Nucleus accumbens (tissue), 56 donors: Measurements from ENCODE around the gene PIN1.
"Not testable (repeated sequence)": the region's sequence is repeated elsewhere in the genome, so short reads cannot be mapped to it uniquely, and the experiment has no call there.

Experiments used
- DNase-seq, 56 donors: peaks; one replicate each; lab custom pipeline; 2025; lab: John Stamatoyannopoulos, UW

PIN1 gene

GRCh38 chr19:9818175-9818733, 16.9 kb upstream of the PIN1 start:
- DNase-seq: peak in 1 of 56 donors; percentile 29

DNA sequence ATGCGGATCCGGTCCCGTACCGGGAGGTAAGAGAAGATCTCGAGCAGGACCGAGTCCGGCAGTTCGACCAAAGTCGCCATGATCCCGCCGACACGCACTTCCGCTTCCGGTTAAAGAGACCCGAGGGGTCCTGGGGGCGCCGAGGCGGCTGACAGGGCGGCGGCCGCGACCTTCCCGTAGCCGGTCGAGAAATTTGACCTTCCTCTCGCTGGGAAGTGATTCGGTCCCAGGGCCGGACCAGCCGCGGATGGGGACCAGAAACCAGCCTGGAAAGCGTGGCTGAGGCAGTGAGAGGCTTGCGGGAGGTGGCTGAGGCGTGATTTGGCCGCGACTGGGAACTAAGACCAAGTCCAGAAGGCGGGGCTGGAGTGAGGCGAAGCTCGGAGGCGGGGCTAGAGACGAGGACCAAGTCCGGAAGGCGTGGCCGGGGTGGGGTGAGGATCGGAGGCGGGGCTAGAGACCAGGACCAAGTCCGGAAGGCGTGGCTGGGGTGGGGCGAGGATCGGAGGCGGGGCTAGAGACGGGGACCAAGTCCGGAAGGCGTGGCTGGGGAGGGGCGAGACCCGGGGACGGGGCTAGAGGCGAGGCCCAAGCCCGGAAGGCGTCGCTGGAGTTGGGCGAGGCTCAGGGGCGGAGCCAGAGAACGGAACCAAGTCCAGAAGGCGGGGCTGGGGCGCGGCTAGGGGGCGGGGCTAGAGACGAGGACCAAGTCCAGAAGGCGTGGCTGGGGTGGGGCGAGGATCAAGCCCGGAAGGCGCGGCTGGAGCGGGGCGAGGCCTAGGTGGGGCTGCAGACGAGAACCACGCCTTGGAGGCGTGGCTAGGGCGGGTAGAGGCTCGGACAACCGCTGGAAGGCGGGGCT, 16.2 kb upstream of the PIN1 start, which contains the start of gene FBXL12:
Gene FBXL12 (minus strand): TSS at position 346 of the 862 bp plus-strand sequence. CDS start 266 bp downstream, at position 80.
- DNase-seq: peak; percentile 89 to 100 (median 100)

DNA sequence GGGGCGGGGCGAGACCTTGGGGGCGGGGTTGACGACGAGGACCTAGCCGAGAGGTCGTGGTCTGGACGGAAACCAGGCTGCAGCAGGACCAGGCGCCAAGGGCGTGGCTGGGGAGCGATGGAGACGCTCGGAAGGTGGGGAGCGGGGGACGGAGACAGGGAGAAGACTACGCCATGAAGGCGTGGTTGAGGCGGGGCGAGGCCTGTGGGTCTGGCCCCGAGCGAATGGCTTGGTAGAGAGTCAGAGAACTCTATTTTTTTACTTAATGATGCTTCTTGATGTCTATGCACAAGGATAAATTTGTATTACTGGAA, 15.6 kb upstream of the PIN1 start:
- DNase-seq: no peak

- DNase-seq: not testable (repeated sequence)
Measured at GRCh38 chr19:9820034-9820433, 15.1 kb upstream of the PIN1 start.

DNA sequence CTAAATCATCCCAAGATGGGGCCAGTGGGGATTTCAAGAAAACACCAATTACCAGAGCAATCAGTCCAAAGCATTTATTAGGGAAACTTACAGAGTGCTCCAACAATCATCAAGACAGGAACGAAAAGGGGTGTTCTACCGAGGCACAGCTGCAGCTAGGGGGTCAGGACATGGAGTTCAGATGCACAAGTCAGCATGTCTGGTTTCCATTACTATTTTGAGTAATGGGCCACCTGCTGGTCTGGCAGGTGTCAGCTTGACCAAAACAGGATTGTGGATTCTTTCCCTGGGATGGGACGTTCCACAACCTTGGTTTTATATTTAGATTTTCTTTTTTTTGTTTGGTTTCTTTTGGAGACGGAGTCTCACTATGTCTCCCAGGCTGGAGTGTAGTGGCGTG, 11.3 kb upstream of the PIN1 start:
- no peak for DNase-seq

GRCh38 chr19:9827289-9828238, 7.6 kb upstream of the PIN1 start, which contains the start of gene UBL5:
Gene UBL5 (plus strand): TSS chr19:9827918. CDS start chr19:9828338, 420 bp downstream.
- DNase-seq: peak in 55 of 56 donors; percentile 32 to 93 (median 85)

DNA sequence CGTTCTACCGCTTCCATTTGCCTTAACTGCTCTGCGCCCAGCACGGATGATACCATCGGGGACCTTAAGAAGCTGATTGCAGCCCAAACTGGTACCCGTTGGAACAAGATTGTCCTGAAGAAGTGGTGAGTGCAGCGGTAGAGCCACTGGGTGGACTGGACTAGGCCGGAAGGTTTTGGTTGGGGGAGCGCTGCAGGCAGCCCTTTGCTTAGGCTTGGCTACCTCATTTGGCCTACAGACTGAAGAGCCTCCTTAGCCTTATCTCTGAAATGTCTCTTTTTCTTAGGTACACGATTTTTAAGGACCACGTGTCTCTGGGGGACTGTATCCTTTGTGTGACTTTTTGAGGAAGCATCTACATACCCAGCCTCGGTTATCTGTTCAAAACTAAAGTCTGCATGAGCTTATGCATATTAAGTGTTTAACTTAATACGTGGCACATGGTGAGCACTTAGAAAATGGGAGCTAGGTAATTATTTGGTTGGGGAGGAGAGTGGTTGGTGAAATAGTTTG, 6.5 kb upstream of the PIN1 start:
- DNase-seq: no peak

DNA sequence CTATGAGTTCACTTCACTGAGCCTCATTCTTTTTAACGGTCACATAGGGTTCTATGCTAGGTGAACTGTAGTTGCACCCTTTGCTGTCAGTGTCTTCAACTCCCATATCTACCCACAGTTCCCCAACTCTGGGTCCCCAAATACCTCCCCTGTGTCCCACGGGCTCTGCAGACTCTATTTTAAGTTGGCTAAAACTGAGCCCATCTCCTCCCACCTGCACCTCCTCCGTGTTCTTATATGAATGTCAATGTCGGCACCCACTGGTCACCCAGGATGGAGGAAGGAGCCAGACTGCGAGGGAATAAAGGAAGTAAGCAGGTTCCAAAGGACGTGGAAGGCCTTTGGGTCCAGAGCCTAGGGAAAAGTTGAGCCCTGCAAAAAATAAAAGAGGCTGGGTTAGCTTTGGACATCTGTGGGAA, 802 bp upstream of the PIN1 start:
- peak in 3 of 56 donors; percentile 38 to 63 (median 55) for DNase-seq

DNA sequence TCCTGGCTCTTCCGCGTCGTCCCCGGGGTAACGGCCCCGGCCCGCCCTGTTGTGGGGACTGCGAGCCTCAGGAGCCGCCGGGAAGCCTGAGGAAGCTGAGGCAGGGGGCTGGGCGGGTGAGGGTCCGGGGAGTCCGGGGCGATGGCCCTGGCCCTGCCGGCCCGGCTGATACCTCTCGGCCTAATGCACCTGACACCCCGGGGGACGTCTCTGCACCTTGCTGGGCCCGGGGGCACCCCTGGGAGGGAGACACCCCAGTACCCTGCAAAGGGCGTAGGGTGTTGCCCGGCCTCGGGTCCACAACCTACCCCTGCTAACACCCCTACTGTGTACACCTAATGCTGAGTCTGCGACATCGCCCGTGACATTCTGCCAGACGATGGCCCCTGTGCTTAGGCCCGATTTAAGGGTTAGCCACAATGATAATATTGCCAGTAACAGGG, 410 bp downstream of the PIN1 start:
- DNase-seq: peak in 6 of 56 donors; percentile 26 to 47 (median 34)

DNA sequence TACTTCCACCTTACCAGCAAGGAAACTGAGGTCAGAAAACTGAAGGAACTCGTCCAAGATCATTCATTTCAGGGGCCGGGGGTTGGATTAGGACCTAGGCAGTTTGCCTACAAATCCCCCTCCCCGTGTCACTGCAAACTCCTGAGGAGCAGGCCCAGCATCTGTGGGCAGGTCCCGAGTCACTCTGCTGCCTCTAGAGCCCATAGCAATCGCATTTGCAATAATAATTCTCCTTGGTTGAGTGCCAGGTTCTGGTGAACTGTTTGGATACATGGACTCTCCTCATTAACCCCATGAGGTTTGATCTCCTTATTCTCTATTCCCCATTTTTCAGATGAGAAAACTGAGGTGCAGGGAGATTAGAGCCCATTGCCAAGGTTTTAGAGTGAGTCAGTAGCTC, 903 bp downstream of the PIN1 start:
- no peak for DNase-seq

GRCh38 chr19:9838324-9838723, 3.2 kb downstream of the PIN1 start:
- no peak for DNase-seq

DNA sequence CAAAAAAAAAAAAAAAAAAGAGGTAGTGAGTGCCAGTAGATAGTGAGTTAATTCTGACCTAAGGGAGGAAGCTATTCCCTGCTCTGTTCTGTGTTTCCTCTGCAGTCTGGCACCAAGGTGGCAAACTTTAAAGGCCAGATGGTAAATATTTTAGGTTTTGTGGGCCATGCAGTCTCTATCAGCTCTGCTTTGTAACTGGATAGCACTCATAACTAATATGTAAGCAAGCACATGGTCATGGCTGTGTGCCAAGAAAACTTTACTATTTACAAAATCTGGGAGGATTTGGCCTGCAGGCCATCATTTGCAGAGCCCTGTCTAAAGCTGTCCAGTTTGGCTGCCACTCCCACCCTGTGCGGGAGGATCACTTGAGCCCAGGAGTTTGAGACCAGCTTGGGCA, 4.3 kb downstream of the PIN1 start:
- no peak for DNase-seq

DNA sequence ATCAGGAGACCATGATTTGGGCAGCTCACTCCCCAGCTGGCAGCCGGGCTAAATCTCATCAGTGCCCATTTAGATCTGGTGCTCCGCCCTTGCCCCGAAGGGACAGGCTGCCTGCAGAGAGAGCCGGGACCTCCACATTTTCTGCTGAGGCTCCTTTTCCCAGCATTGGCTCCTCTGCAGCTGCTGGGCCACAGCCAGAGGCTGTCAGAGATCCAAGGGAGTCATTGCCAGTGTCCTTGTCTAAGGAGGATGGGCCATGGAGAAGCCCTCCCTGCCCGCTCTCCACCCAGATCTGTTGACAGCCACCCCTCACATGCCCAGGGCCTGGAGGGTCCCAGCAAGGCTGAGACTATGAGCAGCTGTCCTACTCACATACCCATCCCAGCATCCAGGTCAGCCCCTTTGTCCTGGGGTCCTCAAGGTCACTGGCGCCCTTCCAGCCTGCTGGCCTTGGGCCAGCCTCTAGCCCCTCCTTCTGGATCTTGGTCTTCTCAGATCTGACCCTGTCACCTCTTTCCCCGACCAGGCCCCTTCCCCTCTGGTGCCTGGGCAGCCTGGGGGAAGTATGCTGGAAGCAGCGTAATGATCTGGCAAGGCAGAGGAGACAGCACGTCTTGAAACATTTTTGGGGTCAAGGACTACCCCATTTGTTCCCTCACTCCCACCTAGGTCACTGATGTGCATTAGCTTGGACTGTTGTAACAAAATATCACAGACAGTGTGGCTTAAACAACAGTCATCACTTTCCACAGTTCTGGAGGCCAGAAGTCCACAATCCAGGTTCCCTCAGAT, 7.9 kb downstream of the PIN1 start:
- peak in 8 of 56 donors; percentile 2 to 45 (median 12) for DNase-seq

DNA sequence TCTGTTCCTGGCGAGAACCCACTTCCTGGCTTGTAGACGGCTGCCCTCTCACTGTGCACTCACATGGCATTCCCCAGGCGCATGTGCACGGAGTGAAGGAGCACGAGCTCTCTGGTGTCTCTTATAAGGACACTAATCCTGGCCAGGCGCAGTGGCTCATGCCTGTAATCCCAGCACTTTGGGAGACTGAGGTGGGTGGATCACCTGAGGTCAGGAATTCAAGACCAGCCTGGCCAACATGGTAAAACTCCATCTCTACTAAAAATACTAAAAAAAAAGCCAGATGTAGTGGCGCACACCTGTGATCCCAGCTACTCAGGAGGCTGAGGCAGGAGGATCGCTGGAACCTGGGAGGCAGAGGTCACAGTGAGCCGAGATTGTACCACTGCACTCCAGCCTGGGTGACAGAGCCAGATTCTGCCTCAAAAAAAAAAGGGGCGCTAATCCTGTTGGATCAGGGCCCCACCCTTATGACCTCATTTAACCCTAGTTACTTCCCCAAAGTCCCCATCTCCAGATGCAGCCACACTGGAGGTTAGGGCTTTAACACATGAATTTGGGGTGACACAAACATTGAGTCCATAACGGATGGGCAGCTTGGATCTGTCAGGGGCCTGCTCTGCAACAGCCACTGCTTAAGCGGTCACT, 8.6 kb downstream of the PIN1 start:
- not testable (repeated sequence) for DNase-seq

DNA sequence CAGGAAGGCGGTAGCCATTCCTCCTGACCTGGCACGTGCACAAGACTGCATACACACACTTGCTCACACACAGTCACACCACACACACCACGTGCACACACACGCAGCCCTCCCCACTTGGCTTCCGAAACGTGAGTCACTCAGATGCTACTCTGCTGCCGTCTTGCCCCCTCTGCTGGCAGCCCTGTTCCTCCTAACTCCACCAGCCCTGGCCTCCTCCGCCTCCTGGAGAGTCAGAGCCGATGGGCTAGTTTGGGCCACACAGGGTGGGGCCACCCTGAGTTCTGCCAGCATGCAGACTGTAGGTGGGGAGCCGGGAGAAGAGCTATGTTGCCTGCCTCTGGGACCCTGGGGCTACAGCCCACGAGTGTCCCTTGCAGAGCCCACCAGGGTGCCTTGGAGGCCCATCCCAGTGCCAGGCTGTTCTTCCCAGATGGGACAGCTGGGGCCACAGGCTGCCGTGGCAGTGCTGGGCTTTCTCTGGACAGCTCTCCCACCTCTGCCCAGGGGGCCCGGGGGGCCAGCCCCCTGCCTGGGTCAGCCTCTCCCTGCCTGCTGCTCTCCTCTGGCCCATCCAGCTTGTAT, 12.1 kb downstream of the PIN1 start:
- DNase-seq: peak in 36 of 56 donors; percentile 6 to 69 (median 31)

GRCh38 chr19:9848060-9848459, 12.9 kb downstream of the PIN1 start:
- peak in 5 of 56 donors; percentile 4 to 19 (median 7) for DNase-seq

- no peak for DNase-seq
Measured at GRCh38 chr19:9848762-9849161, 13.6 kb downstream of the PIN1 start.

DNA sequence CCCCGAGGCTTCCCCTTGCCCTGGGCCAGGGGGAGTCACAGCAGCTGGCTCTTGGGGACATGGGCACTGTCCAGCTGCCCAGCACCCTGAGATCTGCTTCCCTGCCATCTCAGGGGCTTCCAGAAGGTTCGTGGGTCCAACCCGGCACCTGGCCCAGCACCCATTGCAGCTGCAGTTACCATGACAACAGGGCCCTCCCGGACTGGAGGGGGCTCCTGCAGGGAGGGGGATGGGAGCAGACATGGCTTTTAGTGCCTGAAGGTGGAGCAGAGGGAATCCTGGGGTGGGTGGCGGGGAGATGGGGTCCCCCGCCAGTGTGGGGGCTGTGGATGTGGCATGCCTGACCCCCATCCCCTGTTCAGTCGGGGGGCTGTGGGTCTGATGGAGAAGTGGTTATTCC, 14.7 kb downstream of the PIN1 start:
- no peak for DNase-seq
